GM19025 (cell line): ENCODE measurements around the gene RANBP1.

ENCODE experiments used
- ATAC-seq: cut with Tn5 transposase; IDR thresholded peaks from one replicate; pipeline ENCODE4 v1.9.1; 2021; ENCODE audit warnings: mild to moderate bottlenecking, low read depth, moderate library complexity; ENCODE audit not compliant: unreplicated experiment

Gene RANBP1

GRCh38 chr22:20118300-20119020, 2.6 kb downstream of the RANBP1 start:
- no peak for ATAC-seq

GRCh38 chr22:20121856-20122415, 6.0 kb downstream of the RANBP1 start:
- no peak for ATAC-seq

DNA sequence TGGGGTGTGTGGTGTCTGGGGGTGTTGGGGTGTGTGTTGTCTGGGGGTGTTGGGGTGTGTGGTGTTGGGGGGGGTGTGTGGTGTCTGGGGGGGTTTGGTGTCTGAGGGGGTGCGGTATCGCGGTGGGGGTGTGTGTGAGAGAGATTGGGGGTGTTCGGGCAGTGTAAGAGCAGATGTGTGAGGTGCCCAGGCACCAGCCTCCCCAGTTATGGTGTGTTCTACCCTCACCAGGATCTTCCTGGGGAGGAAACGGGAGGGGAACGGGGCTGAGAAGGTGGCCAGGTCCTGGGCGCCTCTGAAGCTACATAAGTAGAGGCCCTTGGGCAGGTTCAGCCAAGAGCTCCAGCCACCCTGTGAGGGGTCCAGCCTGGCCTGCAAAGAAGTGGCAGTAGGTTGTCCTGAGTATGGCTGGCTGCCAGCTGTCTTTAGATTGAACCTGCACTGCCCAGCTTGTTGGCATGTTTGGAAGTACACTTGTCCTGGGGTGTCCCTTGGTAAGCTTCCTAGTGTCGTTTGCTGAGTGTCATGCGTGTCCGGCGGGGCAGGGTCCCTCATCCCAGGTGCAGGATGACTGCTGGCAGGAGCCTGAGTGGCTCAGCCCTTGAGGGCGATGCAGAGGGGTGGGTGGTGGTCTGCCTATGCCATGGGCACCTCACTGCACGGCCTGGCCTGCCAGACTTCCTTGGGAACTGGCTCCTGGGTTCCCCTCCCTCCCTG, 7.6 kb downstream of the RANBP1 start:
- no peak for ATAC-seq

- no peak for ATAC-seq
These were observed 8.3 kb downstream of the RANBP1 start for GRCh38 chr22:20124083-20124787.

DNA sequence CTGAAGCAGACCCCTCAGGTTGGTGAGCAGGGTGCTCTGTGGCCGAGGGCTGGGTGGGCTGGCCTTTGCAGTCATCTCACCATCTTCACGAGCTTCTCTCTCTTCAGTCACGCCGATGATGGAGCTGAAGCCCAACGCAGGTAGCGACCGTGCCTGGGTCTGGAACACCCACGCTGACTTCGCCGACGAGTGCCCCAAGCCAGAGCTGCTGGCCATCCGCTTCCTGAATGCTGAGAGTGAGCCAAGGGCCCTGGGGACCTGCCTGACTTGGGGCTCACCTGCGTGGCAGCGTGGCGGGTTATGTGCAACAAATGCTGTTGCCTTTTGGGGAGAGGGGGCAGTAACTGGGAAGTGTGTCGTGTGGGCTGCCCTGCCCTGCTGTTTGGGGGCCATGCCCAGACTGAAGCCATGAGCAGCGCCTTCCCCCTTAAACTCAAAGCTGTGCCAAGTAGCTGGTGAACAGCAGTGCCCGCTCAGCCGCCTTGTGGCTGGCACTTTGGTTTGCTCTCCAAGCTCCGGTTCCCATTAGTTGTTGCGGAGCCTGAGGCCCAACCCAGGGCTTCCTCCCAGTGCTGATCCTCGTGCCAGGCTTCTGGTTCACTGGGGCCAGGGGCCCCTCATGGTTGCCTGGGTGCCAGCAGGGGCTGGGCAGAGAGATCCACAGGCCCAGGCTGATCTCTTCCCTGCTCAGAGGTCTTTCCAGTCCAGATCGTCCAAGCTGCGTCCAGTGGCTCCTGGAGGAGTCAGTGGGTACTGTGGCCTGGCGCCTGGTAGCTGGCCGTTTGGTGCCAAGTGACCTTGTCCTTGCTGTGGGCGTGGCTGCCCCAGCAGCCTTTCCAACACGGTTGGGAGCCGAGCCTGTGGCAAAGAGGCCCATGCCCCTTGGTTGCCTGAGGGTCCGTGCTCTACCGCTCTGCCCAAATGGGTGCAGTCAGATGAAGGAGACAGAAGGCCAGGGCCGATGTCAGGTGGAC, 9.6 kb downstream of the RANBP1 start:
- no peak for ATAC-seq

GRCh38 chr22:20126284-20127029, 10.6 kb downstream of the RANBP1 start:
- no peak for ATAC-seq

DNA sequence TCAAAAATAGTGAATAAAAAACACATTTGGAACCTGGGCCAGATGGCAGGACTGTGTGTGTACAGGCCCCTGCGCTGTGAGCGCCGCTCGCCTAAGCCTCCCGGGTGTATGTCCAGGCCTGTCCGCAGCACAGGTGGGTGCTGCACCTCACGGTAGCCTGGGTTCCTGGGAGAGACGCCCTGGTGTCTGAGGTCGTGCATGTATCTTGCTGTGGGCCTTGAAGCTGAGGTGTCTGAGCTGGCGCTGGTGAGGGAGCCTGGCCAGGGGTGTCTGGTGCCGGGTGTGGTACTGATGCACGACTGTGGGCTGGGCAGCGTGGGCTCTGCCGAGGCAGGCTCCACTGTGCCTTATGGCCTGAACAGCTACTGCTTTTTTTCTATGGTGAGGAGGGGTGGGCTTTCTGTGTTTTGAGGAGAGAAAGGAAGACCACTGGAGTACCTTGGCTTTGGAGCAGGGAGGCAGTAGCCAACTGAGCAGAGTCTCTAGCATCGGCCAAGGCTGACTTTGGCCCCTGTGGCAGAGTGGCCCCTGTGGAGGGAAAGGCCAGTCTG, 11.5 kb downstream of the RANBP1 start:
- ATAC-seq = no peak

GRCh38 chr22:20127869-20128618, 12.1 kb downstream of the RANBP1 start:
- no peak for ATAC-seq

DNA sequence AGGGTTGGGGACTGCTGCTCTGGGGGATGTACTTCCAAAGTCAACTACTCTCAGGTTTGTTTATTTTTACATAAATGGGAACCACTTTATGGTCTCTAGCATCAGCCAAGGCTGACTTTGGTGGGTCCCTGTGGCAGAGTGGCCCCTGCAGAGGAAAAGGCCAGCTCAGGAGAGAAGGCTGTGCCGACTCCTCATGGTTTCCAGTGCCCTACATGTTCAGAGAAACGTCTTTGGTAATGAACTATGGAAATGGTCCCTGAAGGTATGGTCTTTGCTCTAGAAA, 12.7 kb downstream of the RANBP1 start:
- ATAC-seq = no peak

- no peak for ATAC-seq
These were observed 13.2 kb downstream of the RANBP1 start for GRCh38 chr22:20128902-20129746.

GRCh38 chr22:20129747-20130014, 13.8 kb downstream of the RANBP1 start:
- ATAC-seq = no peak

GRCh38 chr22:20130319-20130718, 14.4 kb downstream of the RANBP1 start:
- no peak for ATAC-seq

- peak; percentile 72 for ATAC-seq
These were observed 15.1 kb downstream of the RANBP1 start for GRCh38 chr22:20130731-20131596.

- ATAC-seq = peak; percentile 57
These were observed 15.6 kb downstream of the RANBP1 start, which contains the start of gene ZDHHC8 for GRCh38 chr22:20131597-20131858. Gene ZDHHC8, plus strand, starts transcription at chr22:20131804. Its CDS starts 144 bp downstream, at chr22:20131948.

- peak; percentile 7 for ATAC-seq
These were observed 16.2 kb downstream of the RANBP1 start for GRCh38 chr22:20131859-20132685.

DNA sequence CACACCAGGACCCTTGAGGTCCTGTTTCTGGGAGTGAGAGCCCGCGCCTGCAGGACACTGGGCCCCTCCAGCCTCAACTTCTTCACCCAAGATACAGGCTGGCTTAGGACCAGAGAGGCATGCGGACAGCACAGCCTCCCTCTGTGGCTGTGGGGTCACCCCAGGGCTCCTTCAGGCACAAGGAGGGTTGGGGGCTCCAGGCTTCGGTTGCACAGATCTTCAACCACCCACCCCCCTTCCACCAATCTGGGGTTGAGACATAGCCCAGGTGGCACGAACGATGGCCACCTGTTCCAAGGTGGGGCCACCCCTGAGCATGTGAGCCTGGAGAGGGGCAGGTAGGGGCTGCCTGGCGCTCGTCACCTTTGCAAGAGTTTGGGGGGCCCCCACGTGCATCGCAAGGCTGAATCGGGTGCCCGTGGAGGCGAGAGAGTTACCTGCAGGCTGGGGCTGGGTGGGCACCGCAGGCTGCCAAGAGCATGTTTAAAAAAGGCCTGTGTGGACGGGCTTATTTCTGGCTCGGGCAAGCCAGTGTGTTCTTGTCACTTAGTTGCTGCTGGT, 16.9 kb downstream of the RANBP1 start:
- ATAC-seq = no peak
